ENCODE measurements around the gene TRAPPC5. TPM values are rescaled to one million over a fixed set of nuclear protein-coding genes. Genes with fewer than 3 reads are reported as not detected.

Gene TRAPPC5
- total RNA-seq, 1 experiment from 2014 or later = 104 TPM

Other genes with a start within 250 kb of the TRAPPC5 start
- 4.7 and 9.1 TPM in 2 replicates for gene PEX11G, start 191.8 kb upstream of the TRAPPC5 start, total RNA-seq (2014; rRNA removed; shearing (Covaris generic); ENCODE audit: low replicate concordance)
- 22.9 and 33.6 TPM in 2 replicates for gene ZNF358, start 164.7 kb upstream of the TRAPPC5 start, total RNA-seq (2014; rRNA removed; shearing (Covaris generic); ENCODE audit: low replicate concordance)
- gene MCOLN1, start 158.2 kb upstream of the TRAPPC5 start, total RNA-seq (2014; rRNA removed; shearing (Covaris generic); ENCODE audit: low replicate concordance) = 0.61 and 3.2 TPM in 2 replicates
- gene PNPLA6, start 145.1 kb upstream of the TRAPPC5 start, total RNA-seq (2014; rRNA removed; shearing (Covaris generic); ENCODE audit: low replicate concordance) = 38.0 and 39.4 TPM in 2 replicates
- 3.9 and 5.2 TPM in 2 replicates for gene CAMSAP3, start 85.0 kb upstream of the TRAPPC5 start, total RNA-seq (2014; rRNA removed; shearing (Covaris generic); ENCODE audit: low replicate concordance)
- gene XAB2, start 51.3 kb upstream of the TRAPPC5 start, total RNA-seq (2014; rRNA removed; shearing (Covaris generic); ENCODE audit: low replicate concordance) = 29.7 and 79.6 TPM in 2 replicates
- gene PET100, start 51.0 kb upstream of the TRAPPC5 start, total RNA-seq (2014; rRNA removed; shearing (Covaris generic); ENCODE audit: low replicate concordance) = 42.7 and 45.1 TPM in 2 replicates
- not detected in 2 replicates for gene PCP2, start 47.1 kb upstream of the TRAPPC5 start, total RNA-seq (2014; rRNA removed; shearing (Covaris generic); ENCODE audit: low replicate concordance)
- gene STXBP2, start 43.7 kb upstream of the TRAPPC5 start, total RNA-seq (2014; rRNA removed; shearing (Covaris generic); ENCODE audit: low replicate concordance) = 7.1 and 14.5 TPM in 2 replicates
- not detected in 2 replicates for gene RETN, start 11.8 kb upstream of the TRAPPC5 start, total RNA-seq (2014; rRNA removed; shearing (Covaris generic); ENCODE audit: low replicate concordance)
- gene MCEMP1, start 3.7 kb upstream of the TRAPPC5 start, total RNA-seq (2014; rRNA removed; shearing (Covaris generic); ENCODE audit: low replicate concordance) = not detected in 2 replicates
- gene FCER2, start 21.3 kb downstream of the TRAPPC5 start, total RNA-seq (2014; rRNA removed; shearing (Covaris generic); ENCODE audit: low replicate concordance) = not detected in 2 replicates
- not detected in 2 replicates for gene CLEC4G, start 51.3 kb downstream of the TRAPPC5 start, total RNA-seq (2014; rRNA removed; shearing (Covaris generic); ENCODE audit: low replicate concordance)
- not detected in 2 replicates for gene CD209, start 66.7 kb downstream of the TRAPPC5 start, total RNA-seq (2014; rRNA removed; shearing (Covaris generic); ENCODE audit: low replicate concordance)
- gene CLEC4M, start 82.4 kb downstream of the TRAPPC5 start, total RNA-seq (2014; rRNA removed; shearing (Covaris generic); ENCODE audit: low replicate concordance) = not detected in 2 replicates
- gene EVI5L, start 149.4 kb downstream of the TRAPPC5 start, total RNA-seq (2014; rRNA removed; shearing (Covaris generic); ENCODE audit: low replicate concordance) = 2.9 and 10.7 TPM in 2 replicates
- 0.03 TPM in 1 of 2 replicates, not detected in the other for gene PRR36, start 193.6 kb downstream of the TRAPPC5 start, total RNA-seq (2014; rRNA removed; shearing (Covaris generic); ENCODE audit: low replicate concordance)
- 14.7 and 15.9 TPM in 2 replicates for gene LRRC8E, start 207.7 kb downstream of the TRAPPC5 start, total RNA-seq (2014; rRNA removed; shearing (Covaris generic); ENCODE audit: low replicate concordance)
- 5.0 and 8.6 TPM in 2 replicates for gene MAP2K7, start 223.0 kb downstream of the TRAPPC5 start, total RNA-seq (2014; rRNA removed; shearing (Covaris generic); ENCODE audit: low replicate concordance)
- not detected in 2 replicates for gene TGFBR3L, start 234.0 kb downstream of the TRAPPC5 start, total RNA-seq (2014; rRNA removed; shearing (Covaris generic); ENCODE audit: low replicate concordance)
- 18.8 and 19.2 TPM in 2 replicates for gene SNAPC2, start 239.5 kb downstream of the TRAPPC5 start, total RNA-seq (2014; rRNA removed; shearing (Covaris generic); ENCODE audit: low replicate concordance)
- gene CTXN1, start 245.3 kb downstream of the TRAPPC5 start, total RNA-seq (2014; rRNA removed; shearing (Covaris generic); ENCODE audit: low replicate concordance) = 2.0 and 11.1 TPM in 2 replicates

Data from Caki2 (cell line).